ENCODE results near the gene TJAP1. TPM values are rescaled to one million over a fixed set of nuclear protein-coding genes. Genes with fewer than 3 reads are reported as not detected.

The TJAP1 gene
- total and polyA plus RNA-seq, 2 experiments from 2014 or later, result 10.3 to 16.4 TPM

DNA sequence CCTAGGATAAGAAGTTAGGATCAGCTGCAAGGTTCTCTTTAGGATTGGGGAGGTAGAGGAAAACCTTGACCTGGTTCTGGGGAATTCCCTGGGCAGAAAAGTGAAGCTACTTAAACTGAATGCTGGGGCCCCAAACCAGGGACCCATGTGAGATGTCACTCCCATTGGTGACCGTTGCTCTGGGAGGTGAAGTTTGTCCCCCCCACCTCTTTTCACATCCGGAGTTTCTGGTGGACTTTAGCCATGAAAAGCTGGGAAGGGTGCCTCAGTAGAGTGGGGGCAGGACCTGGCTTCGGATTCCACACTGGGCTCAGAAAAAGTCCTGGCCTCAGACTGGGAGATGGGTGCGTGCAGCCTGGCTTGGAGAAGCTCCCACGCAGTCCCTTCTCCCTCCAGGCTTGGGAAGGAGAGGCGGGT, 13.2 kb downstream of the TJAP1 start:
- WGBS (ENCODE audit: low lambda C conversion rate, missing lambda C conversion rate), result 78% methylated on average over 6 of the region's 6 CpGs
- no peak for DNase-seq (ENCODE audit: low spot score)

DNA sequence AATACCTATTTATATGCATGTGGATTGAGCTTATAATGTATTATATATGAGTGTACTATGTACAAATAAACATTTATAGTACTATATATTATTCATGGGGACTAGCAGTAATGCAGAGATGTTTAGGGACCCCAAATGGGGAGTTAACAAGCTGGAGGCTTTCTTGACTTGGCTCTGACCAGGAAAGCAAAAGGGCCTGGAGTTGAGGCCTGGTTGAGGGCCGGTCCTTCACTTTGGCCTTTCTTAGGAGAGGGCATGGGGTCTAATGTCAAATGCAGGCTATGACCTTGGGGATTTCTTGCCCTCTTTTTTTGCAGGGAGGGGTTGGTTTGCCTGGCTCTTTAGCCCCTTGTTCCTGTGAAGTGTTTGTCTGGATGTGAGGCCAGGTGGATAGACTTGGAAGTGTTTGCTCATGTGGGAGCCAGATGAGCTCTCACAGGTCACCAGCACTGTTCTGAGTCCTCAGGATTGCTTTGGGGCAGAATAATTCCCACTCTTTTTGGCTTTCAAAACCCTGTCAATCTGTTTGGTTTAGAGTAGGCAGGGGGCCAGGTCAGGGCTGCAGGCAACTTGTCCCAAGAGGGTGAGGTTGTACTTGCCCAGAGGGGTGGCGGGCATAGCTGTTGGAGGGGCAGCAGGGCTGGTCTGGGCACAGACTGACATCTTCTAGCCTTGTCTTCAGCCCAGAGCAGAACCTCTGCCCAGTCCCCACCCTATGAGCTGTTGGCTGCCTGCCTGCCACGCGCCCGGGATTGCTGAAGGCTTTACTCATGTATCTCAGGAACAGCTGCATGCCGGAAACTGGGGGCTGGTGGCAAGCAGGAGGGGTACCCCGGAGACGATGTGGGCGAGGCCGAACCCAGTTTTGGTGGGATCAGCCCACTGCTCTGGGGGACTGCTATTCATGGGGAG, 14.6 kb downstream of the TJAP1 start:
- peaks cover 46% of the 10 kb centered on the region for H3K4me1 ChIP-seq (ENCODE audit: insufficient read depth)
- no peak overlapping the region for H2AFZ ChIP-seq
- no peaks in the 10 kb centered on the region for H3K27me3 ChIP-seq
- H3K9me2 ChIP-seq (replicated peaks; ENCODE audit: insufficient read depth), result no peaks in the 10 kb centered on the region
- peaks cover 45% of the 10 kb centered on the region for H3K79me2 ChIP-seq
- no peaks in the 10 kb centered on the region for H3K9me3 ChIP-seq (ENCODE audit: low read depth)
- DNase-seq (ENCODE audit: low spot score), result no peak
- peaks cover 42% of the 10 kb centered on the region for H4K20me1 ChIP-seq (ENCODE audit: insufficient read depth, poor library complexity, severe bottlenecking)
- peak overlapping the region; percentile 60 for H3K27ac ChIP-seq
- no peak for TF ChIP-seq CTCF (IDR thresholded peaks at IDR 0.05; ENCODE audit: poor library complexity)
- TF ChIP-seq EZH2phosphoT487 (IDR thresholded peaks at IDR 0.05; ENCODE audit: low read depth, severe bottlenecking, unreplicated experiment), result no peak
- no peak for TF ChIP-seq EZH2 (IDR thresholded peaks at IDR 0.05; ENCODE audit: borderline replicate concordance)
- peak overlapping the region; percentile 25 for H3K4me2 ChIP-seq
- no peak overlapping the region for H3K4me3 ChIP-seq
- 90% methylated on average over 10 of the region's 10 CpGs for WGBS (ENCODE audit: low lambda C conversion rate, missing lambda C conversion rate)
- no peaks in the 10 kb centered on the region for H3K36me3 ChIP-seq (replicated peaks; ENCODE audit: insufficient read depth, low read depth)

More for the DNA sequence above, 13.2 kb downstream of the TJAP1 start:
- Histone ChIP-seq H4K20me1 (ENCODE audit: insufficient read depth, poor library complexity, severe bottlenecking) (peaks cover 35% of the 10 kb centered on the region), H3K4me1 (ENCODE audit: insufficient read depth) (peaks cover 32% of the 10 kb centered on the region), H3K27ac (no peak overlapping the region), H3K4me2 (no peak overlapping the region), H3K4me3 (no peak overlapping the region), H3K9me3 (ENCODE audit: low read depth) (no peaks in the 10 kb centered on the region), H3K36me3 (replicated peaks; ENCODE audit: insufficient read depth, low read depth) (no peaks in the 10 kb centered on the region), H3K9me2 (replicated peaks; ENCODE audit: insufficient read depth) (no peaks in the 10 kb centered on the region), H2AFZ (no peak overlapping the region), H3K79me2 (peaks cover 57% of the 10 kb centered on the region), H3K27me3 (no peaks in the 10 kb centered on the region)
- TF ChIP-seq EZH2phosphoT487 (IDR thresholded peaks at IDR 0.05; ENCODE audit: low read depth, severe bottlenecking, unreplicated experiment) (no peak), CTCF (IDR thresholded peaks at IDR 0.05; ENCODE audit: poor library complexity) (no peak), EZH2 (IDR thresholded peaks at IDR 0.05; ENCODE audit: borderline replicate concordance) (no peak)

GRCh38 chr6:43492673-43493072, 15.3 kb downstream of the TJAP1 start:
- Histone ChIP-seq H2AFZ (no peak overlapping the region), H3K4me2 (peak overlapping the region; percentile 25), H3K9me3 (ENCODE audit: low read depth) (no peaks in the 10 kb centered on the region), H3K27ac (peak overlapping the region; percentile 60), H3K4me1 (ENCODE audit: insufficient read depth) (peaks cover 47% of the 10 kb centered on the region), H3K79me2 (peaks cover 43% of the 10 kb centered on the region), H3K4me3 (no peak overlapping the region), H4K20me1 (ENCODE audit: insufficient read depth, poor library complexity, severe bottlenecking) (peaks cover 41% of the 10 kb centered on the region), H3K9me2 (replicated peaks; ENCODE audit: insufficient read depth) (no peaks in the 10 kb centered on the region), H3K27me3 (no peaks in the 10 kb centered on the region), H3K36me3 (replicated peaks; ENCODE audit: insufficient read depth, low read depth) (no peaks in the 10 kb centered on the region)
- TF ChIP-seq EZH2phosphoT487 (IDR thresholded peaks at IDR 0.05; ENCODE audit: low read depth, severe bottlenecking, unreplicated experiment), result no peak
- no peak for TF ChIP-seq EZH2 (IDR thresholded peaks at IDR 0.05; ENCODE audit: borderline replicate concordance)
- TF ChIP-seq CTCF (IDR thresholded peaks at IDR 0.05; ENCODE audit: poor library complexity), result no peak
- 86% methylated on average over 3 of the region's 3 CpGs for WGBS (ENCODE audit: low lambda C conversion rate, missing lambda C conversion rate)
- no peak for DNase-seq (ENCODE audit: low spot score)

Data from hepatocyte (in vitro differentiated cells).